ENCODE results near the gene SARNP.

DNA sequence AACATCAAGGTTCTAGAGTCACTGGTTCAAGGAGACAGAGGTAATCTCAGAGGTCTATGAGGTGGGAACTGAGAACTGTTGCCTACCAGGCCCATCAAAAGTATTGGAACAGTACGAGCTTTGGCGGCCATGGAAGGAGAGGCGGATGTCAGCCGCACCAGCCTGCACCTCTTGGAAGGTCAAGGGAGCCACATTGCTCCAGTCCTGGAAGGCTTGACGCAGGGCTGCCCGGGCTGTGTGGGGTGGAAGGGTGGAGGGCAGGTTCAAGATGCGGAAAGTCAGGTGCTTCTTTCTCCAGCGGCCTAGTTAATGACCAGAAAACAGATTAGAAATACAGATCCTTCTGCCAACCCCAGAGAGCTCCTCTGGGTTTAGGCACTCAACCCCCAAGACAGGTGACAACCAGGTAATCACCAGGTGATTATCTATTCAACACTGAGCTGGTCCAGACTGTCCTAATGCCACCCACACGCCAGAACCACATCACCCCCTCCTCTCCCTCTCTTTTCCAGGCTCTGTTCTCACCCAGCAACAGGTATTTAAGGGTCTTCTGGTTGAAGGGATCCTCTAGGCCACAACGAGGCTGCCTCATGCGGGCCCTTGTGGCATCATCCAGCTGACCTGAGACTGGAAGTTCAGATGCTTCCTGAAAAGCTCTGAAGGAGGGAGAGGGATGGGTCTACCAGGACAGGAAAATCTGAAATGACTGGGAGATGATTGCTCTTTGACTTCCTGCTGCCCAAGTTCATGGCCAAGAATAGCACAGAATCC, 23.2 kb upstream of the SARNP start:
- TF ChIP-seq, protein P1, sequence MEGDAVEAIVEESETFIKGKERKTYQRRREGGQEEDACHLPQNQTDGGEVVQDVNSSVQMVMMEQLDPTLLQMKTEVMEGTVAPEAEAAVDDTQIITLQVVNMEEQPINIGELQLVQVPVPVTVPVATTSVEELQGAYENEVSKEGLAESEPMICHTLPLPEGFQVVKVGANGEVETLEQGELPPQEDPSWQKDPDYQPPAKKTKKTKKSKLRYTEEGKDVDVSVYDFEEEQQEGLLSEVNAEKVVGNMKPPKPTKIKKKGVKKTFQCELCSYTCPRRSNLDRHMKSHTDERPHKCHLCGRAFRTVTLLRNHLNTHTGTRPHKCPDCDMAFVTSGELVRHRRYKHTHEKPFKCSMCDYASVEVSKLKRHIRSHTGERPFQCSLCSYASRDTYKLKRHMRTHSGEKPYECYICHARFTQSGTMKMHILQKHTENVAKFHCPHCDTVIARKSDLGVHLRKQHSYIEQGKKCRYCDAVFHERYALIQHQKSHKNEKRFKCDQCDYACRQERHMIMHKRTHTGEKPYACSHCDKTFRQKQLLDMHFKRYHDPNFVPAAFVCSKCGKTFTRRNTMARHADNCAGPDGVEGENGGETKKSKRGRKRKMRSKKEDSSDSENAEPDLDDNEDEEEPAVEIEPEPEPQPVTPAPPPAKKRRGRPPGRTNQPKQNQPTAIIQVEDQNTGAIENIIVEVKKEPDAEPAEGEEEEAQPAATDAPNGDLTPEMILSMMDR (IDR thresholded peaks at IDR 0.05): no peak
- TF ChIP-seq POLR2AphosphoS2 (conservative IDR thresholded peaks at IDR 0.05; ENCODE audit: low read length) (no peak), JUNB (IDR thresholded peaks at IDR 0.05) (no peak)
